Measurements from ENCODE around the gene CEP44.
"Not testable (repeated sequence)": the region's sequence is repeated elsewhere in the genome, so short reads cannot be mapped to it uniquely, and the experiment has no call there.

The CEP44 gene

GRCh38 chr4:174358410-174358809 is 74.7 kb downstream of the CEP44 start:
- H3K4me3 ChIP-seq: no peak overlapping the region
- H3K9ac ChIP-seq: no peak overlapping the region
- no peaks in the 10 kb centered on the region for H3K9me3 ChIP-seq (replicated peaks in 1 of 11)
- no peak for TF ChIP-seq Cebpa-rat (IDR thresholded peaks at IDR 0.05)
- H3K4me1 ChIP-seq: peaks cover 0 to 14% (median 4%) of the 10 kb centered on the region in 10 experiments; a peak in 9 of 20 replicates
- H4K20me1 ChIP-seq: no peaks in the 10 kb centered on the region
- H3K4me2 ChIP-seq: peak overlapping the region in 3 of 11 experiments; percentile 21 to 41 (median 33); a peak in 5 of 22 replicates
- no peaks in the 10 kb centered on the region for H3K27me3 ChIP-seq
- H3K27ac ChIP-seq: no peak overlapping the region
- no peaks in the 10 kb centered on the region for H3K36me3 ChIP-seq

GRCh38 chr4:174358829-174359228 is 75.1 kb downstream of the CEP44 start:
- Histone ChIP-seq H3K36me3 (no peaks in the 10 kb centered on the region), H3K27ac (no peak overlapping the region), H3K4me1 (peaks cover 0 to 14% (median 4%) of the 10 kb centered on the region in 10 experiments; a peak in 9 of 20 replicates), H3K9me3 (replicated peaks in 1 of 11) (no peaks in the 10 kb centered on the region), H3K4me3 (no peak overlapping the region), H3K27me3 (no peaks in the 10 kb centered on the region), H3K9ac (no peak overlapping the region), H4K20me1 (no peaks in the 10 kb centered on the region), H3K4me2 (peak overlapping the region in 4 of 11 experiments; percentile 3 to 33 (median 12); a peak in 4 of 22 replicates)
- TF ChIP-seq Cebpa-rat (IDR thresholded peaks at IDR 0.05): no peak

DNA sequence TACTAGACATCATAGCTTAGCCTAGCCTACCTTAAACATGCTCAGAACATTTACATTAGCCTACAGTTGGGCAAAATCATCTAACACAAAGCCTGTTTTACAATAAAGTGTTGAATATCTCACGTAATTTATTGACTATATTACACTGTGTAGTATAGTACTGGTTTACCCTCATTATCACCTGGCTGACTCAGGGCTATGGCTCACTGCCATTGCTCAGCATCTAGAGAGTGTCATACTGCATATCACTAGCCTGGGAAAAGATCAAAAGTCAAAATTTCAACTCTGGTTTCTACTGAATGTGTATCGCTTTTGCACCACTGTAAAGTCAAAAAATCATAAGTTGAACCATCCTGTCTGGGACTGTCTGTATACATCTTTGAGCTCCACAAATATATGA is 78.6 kb downstream of the CEP44 start:
- H3K27me3 ChIP-seq: no peaks in the 10 kb centered on the region
- H3K4me3 ChIP-seq: no peak overlapping the region
- no peaks in the 10 kb centered on the region for H4K20me1 ChIP-seq
- peaks cover 0 to 14% (median 4%) of the 10 kb centered on the region in 10 experiments; a peak in 9 of 20 replicates for H3K4me1 ChIP-seq
- no peaks in the 10 kb centered on the region for H3K36me3 ChIP-seq
- no peak for TF ChIP-seq Cebpa-rat (IDR thresholded peaks at IDR 0.05)
- H3K9me3 ChIP-seq (replicated peaks in 1 of 11): peaks cover 0 to 3% (median under 1%) of the 10 kb centered on the region in 11 experiments; a peak in 6 of 22 replicates
- no peak overlapping the region for H3K4me2 ChIP-seq
- H3K27ac ChIP-seq: no peak overlapping the region
- H3K9ac ChIP-seq: no peak overlapping the region

DNA sequence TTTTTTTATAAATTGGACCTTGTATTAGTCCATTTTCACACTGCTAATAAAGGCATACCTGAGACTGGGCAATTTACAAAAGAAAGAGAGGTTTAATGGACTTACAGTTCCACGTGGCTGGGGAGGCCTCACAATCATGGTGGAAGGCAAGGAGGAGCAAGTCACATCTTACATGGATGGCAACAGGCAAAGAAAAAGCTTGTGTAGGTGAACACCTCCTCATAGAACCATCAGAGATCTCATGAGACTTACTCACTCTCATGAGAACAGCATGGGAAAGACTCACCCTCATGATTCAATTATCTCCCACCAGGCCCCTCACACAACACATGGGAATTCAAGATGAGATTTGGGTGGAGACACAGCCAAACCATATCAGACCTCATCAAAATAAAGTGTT is 80.1 kb downstream of the CEP44 start:
- not testable (repeated sequence) for H3K4me3 ChIP-seq, H3K27me3 ChIP-seq, H3K4me2 ChIP-seq, H3K4me1 ChIP-seq, H3K9ac ChIP-seq, H4K20me1 ChIP-seq, H3K36me3 ChIP-seq, H3K27ac ChIP-seq
- peaks cover 0 to 13% (median 7%) of the 10 kb centered on the region in 11 experiments; a peak in 9 of 22 replicates for H3K9me3 ChIP-seq (replicated peaks in 1 of 11)

DNA sequence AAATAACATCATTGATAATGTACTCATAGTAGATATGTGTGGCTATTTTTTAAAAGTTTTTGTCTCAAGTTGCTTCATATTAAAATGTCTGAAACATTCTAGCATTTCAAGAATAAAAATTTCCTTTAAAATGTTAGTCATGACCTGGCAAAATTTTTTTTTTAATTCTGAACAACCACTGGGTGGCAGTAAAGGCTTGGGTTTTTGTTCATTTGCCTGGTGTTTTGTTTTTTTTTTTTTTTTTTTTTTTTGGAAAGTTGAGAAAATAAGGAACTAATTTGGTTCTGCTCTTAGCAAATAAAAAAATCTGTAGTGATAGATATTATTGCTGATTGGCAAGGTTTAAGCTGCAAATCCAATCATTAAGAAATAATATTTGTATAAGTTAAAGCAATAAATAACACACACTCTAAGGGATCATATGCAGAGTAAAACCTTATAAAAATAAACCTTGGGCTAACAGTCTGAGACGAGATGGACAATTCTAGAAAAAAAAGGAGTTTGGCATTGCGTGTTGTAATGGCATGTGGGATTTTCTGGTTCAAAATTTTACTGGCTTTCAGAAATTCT is 81.4 kb downstream of the CEP44 start:
- Histone ChIP-seq H4K20me1 (no peaks in the 10 kb centered on the region), H3K9me3 (replicated peaks in 1 of 11) (peaks cover 0 to 13% (median 7%) of the 10 kb centered on the region in 11 experiments; a peak in 9 of 22 replicates)
- no peak for TF ChIP-seq Cebpa-rat (IDR thresholded peaks at IDR 0.05)

DNA sequence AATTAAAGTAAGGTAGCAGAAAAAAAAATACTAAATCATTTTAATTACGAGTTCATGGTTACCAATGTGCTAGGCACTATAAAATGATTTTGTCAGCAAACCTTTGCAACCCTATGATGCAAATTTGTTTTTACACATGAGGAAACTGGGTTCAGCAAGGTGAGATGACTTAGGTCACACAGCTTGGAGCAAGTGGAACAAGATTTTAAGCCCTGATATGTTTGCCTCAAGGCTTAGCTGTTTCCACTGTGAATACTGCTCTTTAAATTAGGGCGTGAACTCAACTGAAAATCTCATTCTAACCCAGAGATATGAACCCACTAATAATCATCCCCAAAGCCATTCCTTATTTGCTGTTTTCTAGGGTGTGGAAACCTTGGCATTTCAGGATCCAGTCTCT is 86.3 kb downstream of the CEP44 start:
- Histone ChIP-seq H3K9me3 (replicated peaks in 1 of 11) (peaks cover 0 to 13% (median 7%) of the 10 kb centered on the region in 11 experiments; a peak in 9 of 22 replicates), H3K4me3 (no peak overlapping the region), H3K36me3 (no peaks in the 10 kb centered on the region), H3K27ac (no peak overlapping the region), H4K20me1 (no peaks in the 10 kb centered on the region), H3K4me2 (no peak overlapping the region), H3K4me1 (no peaks in the 10 kb centered on the region), H3K27me3 (no peaks in the 10 kb centered on the region), H3K9ac (no peak overlapping the region)
- no peak for TF ChIP-seq Cebpa-rat (IDR thresholded peaks at IDR 0.05)

More for the DNA sequence above, 81.4 kb downstream of the CEP44 start:
- H3K27me3 ChIP-seq: no peaks in the 10 kb centered on the region
- H3K4me1 ChIP-seq: no peaks in the 10 kb centered on the region
- H3K27ac ChIP-seq: no peak overlapping the region
- no peak overlapping the region for H3K4me2 ChIP-seq
- no peak overlapping the region for H3K4me3 ChIP-seq
- no peak overlapping the region for H3K9ac ChIP-seq
- H3K36me3 ChIP-seq: no peaks in the 10 kb centered on the region

GRCh38 chr4:174373821-174374220 is 90.1 kb downstream of the CEP44 start:
- no peak overlapping the region for H3K9ac ChIP-seq
- no peak overlapping the region for H3K4me2 ChIP-seq
- H3K27me3 ChIP-seq: no peaks in the 10 kb centered on the region
- no peak overlapping the region for H3K27ac ChIP-seq
- no peaks in the 10 kb centered on the region for H3K4me1 ChIP-seq
- no peaks in the 10 kb centered on the region for H4K20me1 ChIP-seq
- no peak overlapping the region for H3K4me3 ChIP-seq
- H3K9me3 ChIP-seq (replicated peaks in 1 of 11): no peaks in the 10 kb centered on the region
- no peak for TF ChIP-seq Cebpa-rat (IDR thresholded peaks at IDR 0.05)
- no peaks in the 10 kb centered on the region for H3K36me3 ChIP-seq

DNA sequence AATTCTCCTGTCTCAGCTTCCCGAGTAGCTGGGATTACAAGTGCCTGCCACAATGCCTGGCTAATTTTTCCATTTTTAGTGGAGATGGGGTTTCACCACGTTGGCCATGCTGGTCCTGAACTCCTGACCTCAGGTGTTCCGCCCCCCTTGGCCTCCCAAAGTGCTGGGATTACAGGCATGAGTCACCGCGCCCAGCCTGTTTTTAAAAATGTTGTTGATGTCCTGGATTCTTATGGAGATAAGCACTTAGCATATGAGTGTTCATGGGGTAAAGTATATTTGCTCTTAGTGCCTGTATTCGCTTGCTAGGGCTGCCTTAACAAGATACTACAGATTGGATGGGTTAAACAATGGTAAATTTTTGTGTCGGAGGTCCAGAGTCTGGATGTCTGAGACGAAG is 91.7 kb downstream of the CEP44 start:
- H3K9ac ChIP-seq: no peak overlapping the region
- H3K36me3 ChIP-seq: no peaks in the 10 kb centered on the region
- no peaks in the 10 kb centered on the region for H3K9me3 ChIP-seq (replicated peaks in 1 of 11)
- no peaks in the 10 kb centered on the region for H3K27me3 ChIP-seq
- H3K27ac ChIP-seq: no peak overlapping the region
- no peak overlapping the region for H3K4me3 ChIP-seq
- no peaks in the 10 kb centered on the region for H3K4me1 ChIP-seq
- TF ChIP-seq Cebpa-rat (IDR thresholded peaks at IDR 0.05): no peak
- H4K20me1 ChIP-seq: no peaks in the 10 kb centered on the region
- H3K4me2 ChIP-seq: no peak overlapping the region

- no peak for TF ChIP-seq Cebpa-rat (IDR thresholded peaks at IDR 0.05)
- no peaks in the 10 kb centered on the region for H4K20me1 ChIP-seq
- no peak overlapping the region for H3K27ac ChIP-seq
- H3K9ac ChIP-seq: no peak overlapping the region
- no peaks in the 10 kb centered on the region for H3K36me3 ChIP-seq
- H3K4me1 ChIP-seq: no peaks in the 10 kb centered on the region
- no peak overlapping the region for H3K4me3 ChIP-seq
- H3K9me3 ChIP-seq (replicated peaks in 1 of 11): no peaks in the 10 kb centered on the region
- H3K4me2 ChIP-seq: no peak overlapping the region
- H3K27me3 ChIP-seq: no peaks in the 10 kb centered on the region
Observed at GRCh38 chr4:174377613-174378012, 93.9 kb downstream of the CEP44 start.

- no peak overlapping the region for H3K4me3 ChIP-seq
- H3K4me2 ChIP-seq: no peak overlapping the region
- no peak overlapping the region for H3K9ac ChIP-seq
- H3K36me3 ChIP-seq: no peaks in the 10 kb centered on the region
- no peak for TF ChIP-seq Cebpa-rat (IDR thresholded peaks at IDR 0.05)
- H3K27ac ChIP-seq: no peak overlapping the region
- H3K4me1 ChIP-seq: no peaks in the 10 kb centered on the region
- no peaks in the 10 kb centered on the region for H3K27me3 ChIP-seq
- H3K9me3 ChIP-seq (replicated peaks in 1 of 11): no peaks in the 10 kb centered on the region
- H4K20me1 ChIP-seq: no peaks in the 10 kb centered on the region
Observed at GRCh38 chr4:174378951-174379350, 95.2 kb downstream of the CEP44 start.

GRCh38 chr4:174380206-174380605 is 96.5 kb downstream of the CEP44 start:
- not testable (repeated sequence) for H3K9ac ChIP-seq; H3K4me1 ChIP-seq; H3K4me3 ChIP-seq; H3K27ac ChIP-seq; H3K9me3 ChIP-seq (replicated peaks in 1 of 11); H3K4me2 ChIP-seq; H3K27me3 ChIP-seq; H3K36me3 ChIP-seq; H4K20me1 ChIP-seq
